ENCODE data around the gene ZNF189. TPM values are rescaled to one million over a fixed set of nuclear protein-coding genes. Genes with fewer than 3 reads are reported as not detected.

The ZNF189 gene
- total and polyA plus RNA-seq, 2 donors (not counting 3 experiments of a cell fraction or from before 2014, with no cell fraction given) = 3.3 to 14.6 TPM

DNA sequence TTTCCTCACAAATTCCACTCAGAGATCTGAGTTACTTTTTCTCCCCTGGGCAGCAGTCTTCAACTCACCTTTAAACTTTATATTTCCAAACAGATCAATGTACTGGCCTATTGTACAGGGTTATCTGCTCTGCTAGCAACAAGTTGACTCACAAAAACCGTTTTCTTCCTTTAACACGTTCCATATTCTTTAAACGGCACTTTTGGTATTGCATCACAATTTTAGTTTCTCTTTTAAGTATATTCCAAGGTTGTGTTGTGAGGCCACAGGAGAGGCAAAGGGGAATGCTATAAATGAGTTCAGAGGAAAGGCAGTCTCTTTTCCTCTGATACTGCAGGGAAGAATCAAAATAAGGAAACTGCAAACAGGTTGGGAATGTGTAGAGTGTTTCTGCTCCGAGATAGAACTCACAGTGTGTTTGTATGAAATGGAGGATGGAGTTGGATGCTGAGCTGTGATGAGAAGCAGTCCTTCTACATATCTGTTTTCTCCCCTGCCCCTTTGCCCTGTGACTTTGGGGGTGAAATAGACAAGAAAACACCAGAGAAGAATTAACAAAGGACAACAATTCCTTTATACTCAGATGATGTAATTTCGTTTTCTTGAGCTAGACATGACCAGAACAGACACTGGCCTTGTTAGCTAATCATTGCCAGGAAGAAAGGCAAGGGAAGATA lies 46.8 kb downstream of the ZNF189 start:
- no peaks in the 10 kb centered on the region for H4K20me1 ChIP-seq (replicated peaks; ENCODE audit: control insufficient read depth, extremely low read depth, insufficient read depth, low read length)
- BruUV-seq (replicated peaks) = no TSS peak
- ChIA-PET POLR2A (no interaction called here), CTCF (interaction anchor here (1.1 to 4.5 kb wide), 4 partner anchors 11 to 85 kb away, joined by 3 to 96 read pairs (median 5); partner anchors contain the start of gene RNF20)
- no peak overlapping the region for H3K27ac ChIP-seq (ENCODE audit: insufficient read depth, low read depth, low read length)
- no peaks in the 10 kb centered on the region for H3K9me1 ChIP-seq (replicated peaks; ENCODE audit: control insufficient read depth, extremely low read depth, insufficient read depth, low read length)
- TF ChIP-seq POLR2A (IDR thresholded peaks at IDR 0.05; ENCODE audit: low read depth, low read length) = no peak
- TF ChIP-seq GATA2 (IDR thresholded peaks at IDR 0.05; ENCODE audit: insufficient read depth, insufficient read length, low read depth, low read length) = no peak
- TF ChIP-seq FOS (IDR thresholded peaks at IDR 0.05; ENCODE audit: borderline replicate concordance, insufficient read depth, low read length) = no peak
- TF ChIP-seq EZH2 (IDR thresholded peaks at IDR 0.05; ENCODE audit: borderline replicate concordance, low read depth, low read length, severe bottlenecking) = no peak
- TF ChIP-seq, protein P1, sequence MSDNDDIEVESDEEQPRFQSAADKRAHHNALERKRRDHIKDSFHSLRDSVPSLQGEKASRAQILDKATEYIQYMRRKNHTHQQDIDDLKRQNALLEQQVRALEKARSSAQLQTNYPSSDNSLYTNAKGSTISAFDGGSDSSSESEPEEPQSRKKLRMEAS (IDR thresholded peaks at IDR 0.05; ENCODE audit: insufficient read depth, insufficient read length) = no peak
- TF ChIP-seq, protein P2, sequence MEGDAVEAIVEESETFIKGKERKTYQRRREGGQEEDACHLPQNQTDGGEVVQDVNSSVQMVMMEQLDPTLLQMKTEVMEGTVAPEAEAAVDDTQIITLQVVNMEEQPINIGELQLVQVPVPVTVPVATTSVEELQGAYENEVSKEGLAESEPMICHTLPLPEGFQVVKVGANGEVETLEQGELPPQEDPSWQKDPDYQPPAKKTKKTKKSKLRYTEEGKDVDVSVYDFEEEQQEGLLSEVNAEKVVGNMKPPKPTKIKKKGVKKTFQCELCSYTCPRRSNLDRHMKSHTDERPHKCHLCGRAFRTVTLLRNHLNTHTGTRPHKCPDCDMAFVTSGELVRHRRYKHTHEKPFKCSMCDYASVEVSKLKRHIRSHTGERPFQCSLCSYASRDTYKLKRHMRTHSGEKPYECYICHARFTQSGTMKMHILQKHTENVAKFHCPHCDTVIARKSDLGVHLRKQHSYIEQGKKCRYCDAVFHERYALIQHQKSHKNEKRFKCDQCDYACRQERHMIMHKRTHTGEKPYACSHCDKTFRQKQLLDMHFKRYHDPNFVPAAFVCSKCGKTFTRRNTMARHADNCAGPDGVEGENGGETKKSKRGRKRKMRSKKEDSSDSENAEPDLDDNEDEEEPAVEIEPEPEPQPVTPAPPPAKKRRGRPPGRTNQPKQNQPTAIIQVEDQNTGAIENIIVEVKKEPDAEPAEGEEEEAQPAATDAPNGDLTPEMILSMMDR (IDR thresholded peaks at IDR 0.05; ENCODE audit: extremely low read depth in 1 of 2, insufficient read depth in 1 of 2, low read depth in 1 of 2, low read length in 2 of 2) = no peak
- no peak for TF ChIP-seq MYC (IDR thresholded peaks at IDR 0.05; ENCODE audit: low read depth, low read length)
- no peak for TF ChIP-seq JUN (IDR thresholded peaks at IDR 0.05; ENCODE audit: borderline replicate concordance, insufficient read depth, insufficient read length, low read depth)
- no peak for TF ChIP-seq POLR2AphosphoS5 (IDR thresholded peaks at IDR 0.05; ENCODE audit: insufficient read depth, low read depth, low read length)
- H3K4me1 ChIP-seq (ENCODE audit: control insufficient read depth, extremely low read depth, insufficient read depth, low read length) = no peaks in the 10 kb centered on the region
- no peak overlapping the region for H3K4me3 ChIP-seq (replicated peaks in 1 of 3; ENCODE audit: insufficient read depth in 1 of 3, low read depth in 1 of 3, low read length in 3 of 3)
- no peaks in the 10 kb centered on the region for H3K9me3 ChIP-seq (replicated peaks; ENCODE audit: control insufficient read depth, insufficient read depth, low read length)
- intact Hi-C loops (cut with micrococcal nuclease) = no loop called here
- FAIRE-seq (no peak), DNase-seq (ENCODE audit: low read depth, low spot score) (no peak)
- dilution Hi-C loops (cut with MboI; ENCODE audit: extremely low pct_ligation_motif_present, low sequenced_read_pairs) = no loop called here
- H3K9ac ChIP-seq (replicated peaks; ENCODE audit: extremely low read depth, insufficient read depth, low read length) = no peak overlapping the region
- H3K27me3 ChIP-seq (ENCODE audit: control insufficient read depth in 2 of 2, insufficient read depth in 2 of 2, low read length in 2 of 2) = peaks cover 6 to 10% of the 10 kb centered on the region in 2 experiments
- H3K4me2 ChIP-seq (ENCODE audit: insufficient read depth, low read length) = no peak overlapping the region
- no peaks in the 10 kb centered on the region for H3K36me3 ChIP-seq (ENCODE audit: control insufficient read depth in 2 of 2, extremely low read depth in 1 of 2, insufficient read depth in 2 of 2, low read length in 2 of 2)
- H3K79me2 ChIP-seq (ENCODE audit: control insufficient read depth, insufficient read depth, low read length) = no peaks in the 10 kb centered on the region
- H2AFZ ChIP-seq (ENCODE audit: low read depth, low read length) = no peak overlapping the region

Measured in endothelial cell of umbilical vein (primary cell).